NCI-H1694 treated with DMSO at 0.1 percent for 48 hours (cell line): Measurements from ENCODE around the gene NKIRAS1.
"Not testable (repeated sequence)": the region's sequence is repeated elsewhere in the genome, so short reads cannot be mapped to it uniquely, and the experiment has no call there.

Experiments
- DNase-seq: peaks from one replicate; lab custom pipeline; 2025; lab: John Stamatoyannopoulos, UW

NKIRAS1 gene

GRCh38 chr3:23869977-23870662 lies 46.7 kb downstream of the NKIRAS1 start:
- no peak for DNase-seq

DNA sequence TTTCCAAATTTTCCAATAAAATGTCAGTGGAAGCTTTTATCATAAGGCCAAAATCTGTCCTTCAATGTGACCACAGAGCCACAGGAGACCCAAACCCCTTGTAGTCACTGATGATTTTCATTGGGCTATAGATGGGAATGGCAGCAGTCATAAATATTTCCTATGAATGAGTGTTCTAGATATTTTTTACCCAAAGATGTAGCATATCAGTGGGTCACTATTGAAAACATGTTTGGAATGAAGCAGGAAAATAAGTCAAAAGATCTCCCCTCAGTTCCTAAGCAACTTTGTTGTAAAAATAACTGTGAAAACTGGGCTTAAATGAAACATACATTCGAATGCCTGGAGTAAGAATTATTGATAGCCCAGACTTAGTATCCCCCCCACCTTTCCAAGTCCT lies 49.0 kb downstream of the NKIRAS1 start:
- no peak for DNase-seq

GRCh38 chr3:23867400-23867799 lies 49.4 kb downstream of the NKIRAS1 start:
- no peak for DNase-seq

- DNase-seq, result no peak
These were observed 51.0 kb downstream of the NKIRAS1 start for GRCh38 chr3:23865595-23866396.

DNA sequence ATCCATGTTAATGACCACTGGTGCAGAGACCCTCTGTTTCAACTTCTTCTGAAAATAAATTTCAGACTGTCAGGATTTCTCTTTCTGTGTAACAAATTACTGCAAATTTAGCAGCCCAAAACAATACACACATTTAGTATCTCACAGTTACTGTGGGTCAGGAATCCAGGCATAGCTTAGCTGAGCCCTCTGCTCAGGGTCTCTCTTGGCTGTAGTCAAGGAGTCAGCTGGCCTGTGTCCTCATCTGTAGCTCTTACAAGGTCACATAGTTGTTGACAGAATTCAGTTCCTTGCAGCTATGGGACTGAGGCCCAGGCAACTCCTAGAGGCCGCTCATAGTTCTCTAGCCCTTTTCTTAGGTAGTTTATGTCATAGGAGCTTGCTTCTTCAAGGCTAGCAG lies 51.9 kb downstream of the NKIRAS1 start:
- DNase-seq, result no peak

DNA sequence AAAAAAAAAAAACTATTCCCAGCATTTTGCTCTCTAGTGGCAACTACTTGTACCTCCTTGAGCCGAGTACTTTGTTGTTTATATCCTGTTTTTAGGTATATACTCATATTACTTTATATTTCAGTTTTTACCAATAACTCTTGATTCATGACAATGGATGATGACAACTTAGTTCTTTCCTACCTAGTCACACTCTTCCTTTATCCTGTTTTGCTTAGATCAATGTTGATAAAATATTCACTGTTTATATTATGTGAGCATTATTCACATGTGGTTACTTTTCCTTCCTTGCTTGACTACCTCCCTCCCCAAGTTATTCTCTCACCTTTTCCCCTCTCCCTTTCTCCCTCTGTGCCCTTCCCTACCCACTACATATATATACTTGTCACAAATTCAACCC lies 53.7 kb downstream of the NKIRAS1 start:
- DNase-seq, result no peak

DNA sequence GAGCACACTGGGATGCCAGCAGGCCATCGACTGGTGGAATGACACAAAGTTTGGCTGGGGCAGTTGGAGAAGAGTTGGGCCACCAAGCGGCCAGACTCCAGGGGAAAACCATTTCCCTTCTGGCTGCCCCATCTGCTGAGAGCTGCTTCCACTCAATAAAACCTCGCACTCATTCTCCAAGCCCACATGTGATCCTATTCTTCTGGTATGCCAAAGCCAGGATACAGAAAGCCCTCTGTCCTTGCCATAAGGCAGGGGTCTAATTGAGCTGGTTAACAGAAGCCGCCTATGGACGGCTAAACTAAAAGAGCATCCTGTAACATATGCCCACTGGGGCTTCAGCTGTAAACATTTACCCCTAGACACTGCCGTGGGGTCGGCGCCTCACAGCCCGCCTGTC lies 55.1 kb downstream of the NKIRAS1 start:
- DNase-seq, result no peak

GRCh38 chr3:23859839-23860382 lies 56.9 kb downstream of the NKIRAS1 start:
- no peak for DNase-seq

- DNase-seq, result no peak
These were observed 57.6 kb downstream of the NKIRAS1 start for GRCh38 chr3:23859012-23859743.

- no peak for DNase-seq
These were observed 60.5 kb downstream of the NKIRAS1 start for GRCh38 chr3:23856286-23856685.

GRCh38 chr3:23849462-23849861 lies 67.3 kb downstream of the NKIRAS1 start:
- DNase-seq, result not testable (repeated sequence)

- DNase-seq, result no peak
These were observed 71.2 kb downstream of the NKIRAS1 start for GRCh38 chr3:23845326-23846216.

GRCh38 chr3:23843869-23844268 lies 72.9 kb downstream of the NKIRAS1 start:
- no peak for DNase-seq
